ENCODE results near the gene TTC39B.
"Not testable (repeated sequence)": the region's sequence is repeated elsewhere in the genome, so short reads cannot be mapped to it uniquely, and the experiment has no call there.

The TTC39B gene

GRCh38 chr9:15264918-15265317, 42.1 kb downstream of the TTC39B start:
- no peak for DNase-seq (ENCODE audit: low read depth)

- no peak for DNase-seq (ENCODE audit: low read depth)
These were observed 44.4 kb downstream of the TTC39B start for GRCh38 chr9:15262581-15262980.

GRCh38 chr9:15256426-15256825, 50.6 kb downstream of the TTC39B start:
- DNase-seq (ENCODE audit: low read depth) = no peak

GRCh38 chr9:15253786-15254185, 53.2 kb downstream of the TTC39B start:
- no peak for DNase-seq (ENCODE audit: low read depth)

GRCh38 chr9:15253197-15253596, 53.8 kb downstream of the TTC39B start:
- DNase-seq (ENCODE audit: low read depth) = no peak

GRCh38 chr9:15249981-15250380, 57.0 kb downstream of the TTC39B start:
- DNase-seq (ENCODE audit: low read depth) = no peak

- DNase-seq (ENCODE audit: low read depth) = no peak
These were observed 57.8 kb downstream of the TTC39B start for GRCh38 chr9:15249042-15249818.

GRCh38 chr9:15248621-15249020, 58.4 kb downstream of the TTC39B start:
- DNase-seq (ENCODE audit: low read depth) = no peak

- DNase-seq (ENCODE audit: low read depth) = no peak
These were observed 58.9 kb downstream of the TTC39B start for GRCh38 chr9:15248081-15248480.

GRCh38 chr9:15246708-15247107, 60.3 kb downstream of the TTC39B start:
- no peak for DNase-seq (ENCODE audit: low read depth)

- DNase-seq (ENCODE audit: low read depth) = no peak
These were observed 60.8 kb downstream of the TTC39B start for GRCh38 chr9:15246243-15246642.

GRCh38 chr9:15244001-15244441, 63.0 kb downstream of the TTC39B start:
- no peak for DNase-seq (ENCODE audit: low read depth)

GRCh38 chr9:15243081-15243480, 63.9 kb downstream of the TTC39B start:
- DNase-seq (ENCODE audit: low read depth) = no peak

GRCh38 chr9:15240927-15241326, 66.1 kb downstream of the TTC39B start:
- DNase-seq (ENCODE audit: low read depth) = no peak

- no peak for DNase-seq (ENCODE audit: low read depth)
These were observed 67.2 kb downstream of the TTC39B start for GRCh38 chr9:15239816-15240215.

GRCh38 chr9:15238646-15239045, 68.4 kb downstream of the TTC39B start:
- DNase-seq (ENCODE audit: low read depth) = no peak

GRCh38 chr9:15235658-15236057, 71.4 kb downstream of the TTC39B start:
- no peak for DNase-seq (ENCODE audit: low read depth)

GRCh38 chr9:15233941-15234490, 73.0 kb downstream of the TTC39B start:
- not testable (repeated sequence) for DNase-seq (ENCODE audit: low read depth)

GRCh38 chr9:15232706-15233280, 74.2 kb downstream of the TTC39B start:
- not testable (repeated sequence) for DNase-seq (ENCODE audit: low read depth)

- DNase-seq (ENCODE audit: low read depth) = no peak
These were observed 75.0 kb downstream of the TTC39B start for GRCh38 chr9:15231788-15232635.

- no peak for DNase-seq (ENCODE audit: low read depth)
These were observed 77.6 kb downstream of the TTC39B start for GRCh38 chr9:15229409-15229808.

GRCh38 chr9:15227491-15227890, 79.5 kb downstream of the TTC39B start:
- DNase-seq (ENCODE audit: low read depth) = no peak
